ENCODE measurements around the gene FCHSD2.

Gene FCHSD2

DNA sequence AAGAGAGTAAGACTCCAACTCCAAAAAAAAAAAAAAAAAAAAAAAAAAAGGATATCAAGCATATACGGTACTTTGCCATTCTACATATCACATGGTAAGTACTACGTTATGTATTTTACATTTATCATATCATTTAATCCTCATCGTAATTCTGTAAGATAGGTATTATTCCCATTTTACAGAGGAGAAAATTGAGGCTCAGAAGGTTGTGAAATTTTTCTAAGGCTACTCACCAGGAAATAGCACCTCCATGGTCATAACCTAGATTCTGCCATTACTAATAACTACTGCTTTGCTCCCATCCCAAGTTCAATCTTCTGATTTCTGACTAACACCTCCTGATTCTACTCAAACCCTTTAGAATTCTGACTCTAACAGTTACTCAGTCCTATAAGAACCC is 138.0 kb downstream of the FCHSD2 start:
- ChIA-PET POLR2A (no interaction called here), CTCF (no interaction called here)
- TF ChIP-seq, protein P1, sequence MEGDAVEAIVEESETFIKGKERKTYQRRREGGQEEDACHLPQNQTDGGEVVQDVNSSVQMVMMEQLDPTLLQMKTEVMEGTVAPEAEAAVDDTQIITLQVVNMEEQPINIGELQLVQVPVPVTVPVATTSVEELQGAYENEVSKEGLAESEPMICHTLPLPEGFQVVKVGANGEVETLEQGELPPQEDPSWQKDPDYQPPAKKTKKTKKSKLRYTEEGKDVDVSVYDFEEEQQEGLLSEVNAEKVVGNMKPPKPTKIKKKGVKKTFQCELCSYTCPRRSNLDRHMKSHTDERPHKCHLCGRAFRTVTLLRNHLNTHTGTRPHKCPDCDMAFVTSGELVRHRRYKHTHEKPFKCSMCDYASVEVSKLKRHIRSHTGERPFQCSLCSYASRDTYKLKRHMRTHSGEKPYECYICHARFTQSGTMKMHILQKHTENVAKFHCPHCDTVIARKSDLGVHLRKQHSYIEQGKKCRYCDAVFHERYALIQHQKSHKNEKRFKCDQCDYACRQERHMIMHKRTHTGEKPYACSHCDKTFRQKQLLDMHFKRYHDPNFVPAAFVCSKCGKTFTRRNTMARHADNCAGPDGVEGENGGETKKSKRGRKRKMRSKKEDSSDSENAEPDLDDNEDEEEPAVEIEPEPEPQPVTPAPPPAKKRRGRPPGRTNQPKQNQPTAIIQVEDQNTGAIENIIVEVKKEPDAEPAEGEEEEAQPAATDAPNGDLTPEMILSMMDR (IDR thresholded peaks at IDR 0.05; ENCODE audit: control extremely low read depth, extremely low read depth, low read depth, missing control alignments) = no peak
- no peak for DNase-seq (ENCODE audit: extremely low spot score)

DNA sequence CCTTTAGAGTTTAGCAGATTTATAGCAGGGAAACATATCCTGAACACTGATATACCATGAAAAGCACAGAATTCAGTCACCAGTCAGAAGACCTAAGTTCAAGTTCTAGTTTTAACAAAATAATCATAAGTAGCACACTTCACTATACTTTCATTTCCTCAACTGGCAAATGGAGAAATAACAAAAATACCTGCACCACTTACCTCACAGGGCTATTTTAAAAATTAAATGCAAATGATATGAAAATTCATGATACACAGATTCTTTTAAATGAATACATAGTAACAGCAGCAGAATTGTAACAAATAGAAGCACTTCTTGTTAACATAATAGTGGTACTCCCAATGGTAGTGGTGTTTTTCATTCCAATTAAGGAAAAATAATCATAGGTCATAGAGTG is 139.0 kb downstream of the FCHSD2 start:
- DNase-seq (ENCODE audit: extremely low spot score) = peak; percentile 28
- ChIA-PET POLR2A (no interaction called here), CTCF (no interaction called here)
- TF ChIP-seq, protein P1 (IDR thresholded peaks at IDR 0.05; ENCODE audit: control extremely low read depth, extremely low read depth, low read depth, missing control alignments) = no peak

DNA sequence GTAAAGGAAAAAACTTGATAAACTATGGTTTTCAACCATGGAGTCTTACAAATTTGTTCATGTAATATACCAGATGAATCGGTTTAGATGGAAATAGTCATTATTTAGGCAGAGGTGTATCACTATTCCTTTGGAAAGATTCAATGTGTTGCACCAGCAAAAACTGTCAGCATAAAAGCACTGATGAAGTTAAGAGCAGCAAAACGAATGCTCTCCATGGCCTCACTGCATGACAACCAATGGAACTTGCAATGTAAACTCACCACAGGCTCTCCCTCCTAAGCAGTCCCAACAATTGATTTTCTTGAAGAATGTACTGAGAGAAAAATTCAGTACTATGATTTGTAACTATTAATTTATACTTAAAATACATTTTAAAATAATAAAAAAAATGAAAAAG is 139.9 kb downstream of the FCHSD2 start:
- ChIA-PET POLR2A (no interaction called here), CTCF (no interaction called here)
- no peak for DNase-seq (ENCODE audit: extremely low spot score)
- TF ChIP-seq, protein P1 (IDR thresholded peaks at IDR 0.05; ENCODE audit: control extremely low read depth, extremely low read depth, low read depth, missing control alignments) = no peak

DNA sequence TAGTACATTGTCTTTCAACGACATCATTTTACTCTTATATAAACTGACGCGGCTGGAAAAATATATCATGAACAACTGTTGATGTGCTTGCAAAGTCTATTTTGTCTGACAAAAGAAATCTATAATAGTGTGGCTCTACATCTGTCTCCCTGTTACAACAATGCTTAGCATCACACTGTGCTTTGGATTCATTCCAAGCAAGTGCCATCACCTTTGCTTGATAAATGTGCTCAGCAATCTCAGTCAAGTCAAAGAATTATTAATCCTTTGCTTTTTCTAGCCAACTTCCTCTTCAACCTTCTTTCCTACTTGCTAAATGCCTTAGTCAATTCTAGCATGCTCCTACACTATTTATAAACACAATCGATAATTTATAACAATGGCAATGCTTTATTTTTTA is 140.5 kb downstream of the FCHSD2 start:
- CTCF ChIA-PET = no interaction called here
- POLR2A ChIA-PET = no interaction called here
- no peak for DNase-seq (ENCODE audit: extremely low spot score)
- TF ChIP-seq, protein P1 (IDR thresholded peaks at IDR 0.05; ENCODE audit: control extremely low read depth, extremely low read depth, low read depth, missing control alignments) = no peak

DNA sequence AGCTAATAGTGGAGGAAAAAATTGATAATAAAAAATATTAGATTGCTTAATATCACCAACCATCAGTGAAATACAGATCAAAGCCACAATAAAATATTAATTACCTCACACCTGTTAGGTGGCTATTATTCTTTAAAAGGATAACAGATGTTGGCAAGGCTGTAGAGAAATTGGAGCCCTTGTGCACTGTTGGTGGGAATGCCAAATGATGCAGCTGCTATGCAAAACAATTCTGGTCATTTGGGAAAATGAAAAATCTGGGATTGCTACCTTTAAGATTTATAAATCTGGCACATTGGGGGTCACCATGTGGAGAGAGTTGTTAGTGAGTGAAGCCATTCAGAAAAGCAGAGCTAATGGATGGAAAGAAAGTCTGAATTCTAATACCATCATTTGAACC is 143.4 kb downstream of the FCHSD2 start:
- ChIA-PET CTCF (no interaction called here), POLR2A (no interaction called here)
- TF ChIP-seq, protein P1 (IDR thresholded peaks at IDR 0.05; ENCODE audit: control extremely low read depth, extremely low read depth, low read depth, missing control alignments) = no peak
- no peak for DNase-seq (ENCODE audit: extremely low spot score)

DNA sequence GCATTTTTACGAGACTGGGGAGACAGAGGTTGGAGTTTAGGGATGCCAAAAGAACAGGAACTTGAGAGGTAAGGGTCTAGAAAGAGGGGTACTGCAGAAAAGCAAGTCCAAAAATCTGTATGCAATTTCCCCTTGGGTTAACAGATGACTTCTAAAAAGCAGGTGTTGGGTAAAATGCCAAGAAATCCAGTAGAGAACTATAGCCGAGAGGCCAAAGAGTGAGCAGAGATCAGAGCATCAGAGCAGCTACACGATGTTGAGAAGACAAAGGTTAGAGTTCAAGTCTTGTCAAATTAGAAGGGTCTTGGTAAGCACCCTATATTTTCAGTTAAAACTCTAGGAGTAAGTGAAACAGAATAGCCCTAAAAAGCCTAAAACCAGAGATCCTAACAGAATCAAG is 145.2 kb downstream of the FCHSD2 start:
- CTCF ChIA-PET = no interaction called here
- POLR2A ChIA-PET = no interaction called here
- no peak for DNase-seq (ENCODE audit: extremely low spot score)
- TF ChIP-seq, protein P1 (IDR thresholded peaks at IDR 0.05; ENCODE audit: control extremely low read depth, extremely low read depth, low read depth, missing control alignments) = no peak

DNA sequence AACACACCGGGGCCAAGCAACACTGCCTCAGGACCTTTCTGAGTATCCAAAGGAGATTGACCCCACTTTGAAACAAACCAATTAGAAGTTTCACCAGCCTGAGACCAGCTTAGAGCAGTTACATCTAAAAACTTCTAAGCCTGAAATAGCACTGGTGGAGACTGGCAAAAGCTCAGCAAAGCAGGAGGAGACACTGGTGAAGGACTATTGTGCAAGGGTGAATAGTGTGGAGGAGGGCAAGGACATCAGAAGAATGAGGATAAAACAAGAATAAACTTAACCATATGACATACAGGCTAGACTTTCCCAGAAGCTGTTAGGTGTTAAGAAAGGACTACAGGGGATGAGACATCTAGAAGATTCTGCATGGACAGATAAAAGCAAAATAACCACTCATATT is 152.4 kb downstream of the FCHSD2 start:
- no peak for DNase-seq (ENCODE audit: extremely low spot score)
- ChIA-PET POLR2A (no interaction called here), CTCF (interaction anchor here (1.5 kb wide), 1 partner anchor 8 kb away, joined by 3 read pairs; no protein-coding TSS in a partner anchor)
- TF ChIP-seq, protein P1 (IDR thresholded peaks at IDR 0.05; ENCODE audit: control extremely low read depth, extremely low read depth, low read depth, missing control alignments) = no peak

Data from GM10248 (cell line).